Femur (tissue), 1 donor: Measurements from ENCODE around the gene NME4.
A peak's percentile ranks its signal among the peaks of the same experiment; 100 is the strongest.
"Not testable (repeated sequence)": the region's sequence is repeated elsewhere in the genome, so short reads cannot be mapped to it uniquely, and the experiment has no call there.

Experiments used
- DNase-seq: peaks from one replicate; pipeline ENCODE4 v3.0.0-alpha.2; 2017

The NME4 gene

DNA sequence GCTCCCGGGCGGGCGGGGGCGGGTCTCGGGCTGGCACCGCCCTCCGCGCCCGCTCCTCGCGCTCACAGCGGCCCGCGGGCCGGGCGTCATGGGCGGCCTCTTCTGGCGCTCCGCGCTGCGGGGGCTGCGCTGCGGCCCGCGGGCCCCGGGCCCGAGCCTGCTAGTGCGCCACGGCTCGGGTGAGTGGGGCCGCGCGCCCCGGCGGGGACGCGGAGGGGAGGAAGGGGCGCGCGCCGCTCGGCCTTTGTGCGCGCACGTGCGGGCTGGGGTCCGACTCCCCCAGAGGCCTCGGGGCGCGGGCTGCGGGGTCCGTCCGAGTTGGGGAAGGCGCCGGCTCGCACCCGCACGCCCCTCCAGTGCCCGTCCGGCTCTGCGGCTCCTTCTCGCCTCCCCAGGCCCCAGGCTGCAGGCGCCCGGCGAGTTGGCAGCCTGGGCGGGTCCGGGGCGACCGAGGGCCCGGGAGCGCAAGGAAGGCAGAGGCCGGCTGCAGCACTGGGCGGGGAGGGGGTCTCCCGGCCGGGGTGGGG lies at the start of gene NME4:
Gene NME4, plus strand, starts transcription at position 65 of the 527 bp plus-strand sequence. Its CDS starts 24 bp downstream, at position 89.
- DNase-seq = no peak

DNA sequence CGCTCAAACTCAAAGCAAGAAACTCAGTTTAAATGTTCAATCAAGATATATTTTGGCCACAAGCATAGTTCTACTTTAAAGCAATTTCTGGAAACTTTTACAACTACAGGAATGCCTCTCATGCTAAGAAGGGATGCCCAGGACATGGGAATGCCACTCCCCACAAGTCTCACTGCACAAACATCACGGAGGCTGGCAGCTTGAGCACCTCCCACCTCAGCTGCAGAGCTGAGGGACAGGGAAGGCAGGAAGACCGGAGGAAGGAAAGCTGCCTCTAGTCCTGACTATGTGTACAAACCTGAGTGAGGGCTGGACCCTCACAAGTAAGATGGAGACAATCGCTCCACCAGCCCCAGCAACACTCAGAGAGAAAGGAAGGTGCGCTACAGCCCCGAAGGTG lies 49.8 kb upstream of the NME4 start:
- DNase-seq = no peak

DNA sequence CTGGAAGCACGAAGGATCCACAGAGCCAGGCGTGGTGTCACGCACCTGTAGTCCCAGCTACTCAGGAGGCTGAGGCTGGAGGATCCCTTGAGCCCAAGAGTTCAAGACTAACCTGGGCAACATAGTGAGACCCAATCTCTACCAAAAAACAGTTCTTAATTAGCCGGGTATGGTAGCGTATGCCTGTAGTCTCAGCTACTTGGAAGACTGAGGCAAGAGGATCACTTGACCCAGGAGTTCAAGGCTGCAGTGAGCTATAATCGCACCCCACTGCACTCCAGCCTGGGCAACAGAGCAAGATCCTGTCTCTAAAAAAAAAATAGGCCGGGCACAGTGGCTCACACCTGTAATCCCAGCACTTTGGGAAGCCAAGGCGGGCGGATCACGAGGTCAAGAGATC lies 48.5 kb upstream of the NME4 start:
- not testable (repeated sequence) for DNase-seq

DNA sequence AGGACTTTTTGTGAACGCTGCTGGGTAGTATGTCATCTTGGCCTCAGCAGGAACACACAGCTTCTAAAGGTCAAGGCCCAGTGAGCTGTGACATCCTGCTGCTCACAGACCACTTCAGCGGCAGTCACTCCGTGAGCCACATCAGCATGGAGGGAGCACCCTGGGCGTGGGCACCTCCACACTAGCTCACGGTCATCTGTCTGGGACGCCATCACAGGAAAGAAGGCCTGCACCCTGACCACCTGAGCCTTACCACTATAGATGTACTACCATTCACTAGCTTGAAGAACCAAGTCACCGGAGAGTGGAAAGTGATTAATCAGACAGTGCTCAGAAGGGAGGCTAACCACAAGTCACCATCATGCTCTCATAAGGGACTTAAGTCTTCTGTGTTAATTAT lies 47.8 kb upstream of the NME4 start:
- no peak for DNase-seq

DNA sequence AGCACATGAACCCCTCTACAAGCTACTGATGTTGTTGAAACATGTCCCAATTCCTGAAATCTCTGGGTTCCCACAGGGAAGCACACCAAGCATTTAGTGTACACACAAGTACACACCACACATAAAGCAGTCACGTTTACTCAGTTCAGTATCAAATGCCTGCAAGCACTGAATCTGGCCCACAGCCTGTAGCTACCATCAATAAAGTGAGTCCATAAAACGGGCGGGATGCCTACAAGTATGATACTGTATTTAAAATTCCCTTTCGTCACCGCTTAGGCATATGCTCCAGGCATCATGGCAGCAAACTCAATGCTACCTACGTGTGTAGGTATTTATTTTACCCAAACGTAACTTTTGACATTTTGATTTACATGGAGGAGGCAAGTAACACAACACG lies 46.8 kb upstream of the NME4 start:
- no peak for DNase-seq

DNA sequence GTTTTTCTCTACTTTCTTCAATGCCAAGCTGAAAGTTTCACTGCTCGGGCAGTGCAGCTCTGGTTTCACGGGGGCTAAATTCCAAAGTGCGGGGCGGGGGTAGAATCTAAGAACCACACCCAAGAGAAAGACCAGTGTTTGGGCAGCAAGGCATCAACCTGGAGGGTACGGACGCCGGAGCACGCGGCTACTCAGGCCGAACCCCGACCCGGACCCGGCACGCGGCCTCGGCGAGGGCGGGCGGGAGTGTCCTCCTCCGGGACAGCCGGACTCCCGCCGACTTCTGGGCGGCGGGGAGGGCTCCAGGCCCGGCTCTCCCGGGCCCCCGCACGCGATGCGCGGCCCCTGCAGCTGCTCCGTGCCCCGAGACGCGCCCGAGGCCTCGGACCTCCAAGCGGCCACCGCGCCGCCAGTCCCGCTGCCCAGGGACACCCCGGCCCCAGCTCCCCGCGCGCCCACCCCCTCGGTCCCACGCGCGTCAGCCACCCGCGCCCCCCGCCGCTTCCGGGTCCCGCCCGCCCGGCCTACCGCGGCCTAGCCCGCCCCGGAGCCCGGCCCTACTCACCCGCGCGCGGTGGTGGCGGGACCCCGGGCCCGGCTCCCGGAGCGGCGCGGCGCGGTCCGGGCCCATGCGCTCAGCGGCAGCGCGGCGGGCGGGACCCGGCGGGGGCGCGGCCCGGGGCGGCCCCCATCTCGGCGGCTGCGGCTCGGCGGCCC lies 45.0 kb upstream of the NME4 start:
- peak; percentile 35 for DNase-seq

DNA sequence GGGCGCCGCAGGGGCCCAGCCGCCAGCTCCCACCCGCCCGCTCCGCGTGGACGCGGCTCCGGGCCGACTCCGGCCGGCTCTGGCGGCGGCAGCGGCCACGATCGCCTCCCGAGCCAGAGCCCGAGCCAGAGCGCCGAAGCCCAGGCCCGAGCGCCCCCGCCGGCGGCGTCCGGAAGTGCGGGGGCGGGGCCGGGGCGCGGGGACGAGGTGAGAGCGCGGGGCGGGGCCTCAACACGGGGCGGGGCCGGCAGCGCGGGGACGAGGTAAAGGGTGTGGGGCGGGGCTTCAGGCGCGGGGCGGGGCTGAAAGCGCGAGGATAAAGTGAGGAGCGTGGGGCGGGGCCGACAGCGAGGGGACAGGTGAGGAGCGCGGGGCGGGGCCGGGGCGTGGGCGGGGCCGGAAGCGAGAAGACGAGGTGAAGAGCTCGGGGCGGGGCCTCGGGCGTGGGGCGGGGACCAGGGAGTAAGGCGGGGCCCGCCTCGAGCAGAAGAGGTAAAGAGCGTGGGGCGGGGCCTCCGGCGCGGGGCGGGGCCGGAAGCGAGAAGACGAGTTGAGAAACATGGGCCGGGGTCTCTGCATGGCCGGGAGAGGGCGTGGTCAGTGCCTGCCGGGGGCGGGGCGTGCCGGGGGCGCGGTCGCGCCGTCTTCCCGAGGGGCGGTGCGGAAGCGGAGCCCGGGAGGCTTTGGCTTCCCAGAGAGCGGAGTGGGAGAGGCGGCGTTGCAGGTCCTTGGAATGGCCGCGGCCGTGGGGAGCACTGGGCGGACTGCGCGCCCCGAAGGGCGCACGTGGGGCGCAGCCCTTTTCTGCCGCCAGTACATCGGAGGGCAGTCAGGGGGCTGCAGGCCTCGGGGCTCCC lies 44.2 kb upstream of the NME4 start, which contains the start of gene AXIN1:
Gene AXIN1, minus strand, starts transcription at position 177 of the 857 bp plus-strand sequence. CDS start 5,698 bp downstream, outside the sequence.
- DNase-seq = peak; percentile 96

DNA sequence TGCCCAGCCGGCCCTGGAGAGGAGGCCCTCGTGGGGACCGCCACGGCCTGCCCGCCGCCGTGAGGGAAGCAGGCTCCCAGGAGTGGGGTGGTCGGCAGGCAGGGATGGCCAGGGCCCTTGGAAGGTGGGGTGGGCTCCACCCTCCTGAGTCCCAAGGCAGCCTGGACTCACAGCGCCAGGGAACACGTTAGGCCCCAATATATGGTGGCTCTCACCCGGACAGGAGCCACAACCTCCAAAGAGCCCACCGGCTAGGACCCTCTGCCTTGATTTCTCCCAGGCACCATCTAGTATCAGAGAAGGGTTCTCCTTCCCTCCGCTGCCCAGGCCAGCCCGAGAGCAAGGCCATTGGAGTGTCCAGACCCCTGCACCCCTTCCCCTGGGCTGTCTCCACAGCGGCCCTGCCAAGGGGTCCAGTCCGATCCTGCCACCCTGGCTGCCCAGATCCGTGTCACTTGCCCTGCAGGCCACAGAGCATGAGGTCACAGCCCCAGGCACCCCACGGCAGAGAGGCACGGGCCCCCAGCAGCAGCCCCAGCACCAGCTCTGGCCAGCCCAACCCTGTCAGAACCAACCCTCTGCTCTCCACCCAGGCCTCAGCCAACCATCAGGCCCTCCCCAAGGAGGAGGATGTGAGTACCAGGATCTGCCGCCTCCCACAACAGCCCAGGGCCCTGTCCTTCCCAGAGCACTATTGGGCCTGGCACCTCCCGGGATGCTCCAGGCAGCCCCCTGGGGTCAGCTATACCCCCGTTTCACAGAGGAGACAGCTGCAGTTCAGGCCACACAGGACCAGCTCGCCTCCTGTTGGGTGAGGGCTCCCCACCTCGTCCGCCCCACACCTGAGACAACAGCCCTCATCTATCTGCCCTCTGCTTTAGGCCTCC lies 43.4 kb upstream of the NME4 start:
- no peak for DNase-seq

DNA sequence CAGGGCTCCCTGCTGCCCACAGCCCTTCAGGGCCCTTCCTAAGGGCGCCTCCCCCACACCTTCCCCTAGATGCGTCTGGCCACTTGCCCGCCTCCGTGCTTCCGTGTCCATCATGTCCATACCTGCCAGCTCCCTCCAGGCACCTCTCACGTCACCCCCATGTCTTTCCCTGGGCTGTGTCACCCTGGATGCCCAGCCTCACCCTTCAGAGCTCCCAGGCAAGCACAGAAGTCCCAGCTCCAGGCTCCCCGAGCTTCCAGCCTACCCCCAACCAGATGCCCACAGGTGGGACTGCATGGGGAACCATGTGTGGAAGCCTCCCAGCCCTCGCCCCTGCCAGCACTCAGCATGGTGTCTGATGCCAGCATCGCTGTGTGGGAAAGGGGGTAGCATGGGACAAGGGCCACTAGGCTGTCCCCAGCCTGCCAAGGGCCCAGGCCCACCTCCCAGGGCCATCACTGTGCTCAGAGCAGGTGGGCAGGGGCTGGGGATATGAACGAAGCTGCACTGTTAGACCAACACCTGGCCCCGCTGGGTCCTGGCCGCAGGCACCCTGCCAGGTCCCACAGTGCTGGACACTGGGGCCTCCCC lies 42.6 kb upstream of the NME4 start:
- peak; percentile 25 for DNase-seq

DNA sequence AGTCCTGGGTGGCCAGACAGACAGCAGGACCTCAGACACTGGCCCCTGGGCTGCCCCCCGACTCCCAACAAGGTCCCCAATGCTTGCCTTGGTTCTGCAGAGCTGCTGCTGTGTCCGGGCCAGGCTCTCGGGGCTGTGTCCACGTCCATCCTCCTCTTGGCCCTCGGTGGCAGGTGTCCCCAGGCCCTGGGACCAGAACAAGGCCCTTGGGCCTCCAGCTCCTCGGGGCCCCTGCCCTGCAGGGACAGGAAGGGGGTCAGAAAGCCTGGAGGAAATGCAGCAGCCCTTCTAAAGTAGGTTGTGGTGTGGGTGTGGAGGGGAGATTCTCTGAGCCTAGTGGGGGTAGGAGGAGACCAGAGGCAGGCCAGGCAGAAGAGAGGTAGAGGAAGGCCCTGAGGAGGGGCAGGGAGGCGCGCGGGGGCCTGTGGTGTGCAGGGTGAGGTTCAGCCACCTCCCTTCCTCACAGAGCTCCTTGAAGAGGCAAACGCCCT lies 42.0 kb upstream of the NME4 start:
- no peak for DNase-seq

DNA sequence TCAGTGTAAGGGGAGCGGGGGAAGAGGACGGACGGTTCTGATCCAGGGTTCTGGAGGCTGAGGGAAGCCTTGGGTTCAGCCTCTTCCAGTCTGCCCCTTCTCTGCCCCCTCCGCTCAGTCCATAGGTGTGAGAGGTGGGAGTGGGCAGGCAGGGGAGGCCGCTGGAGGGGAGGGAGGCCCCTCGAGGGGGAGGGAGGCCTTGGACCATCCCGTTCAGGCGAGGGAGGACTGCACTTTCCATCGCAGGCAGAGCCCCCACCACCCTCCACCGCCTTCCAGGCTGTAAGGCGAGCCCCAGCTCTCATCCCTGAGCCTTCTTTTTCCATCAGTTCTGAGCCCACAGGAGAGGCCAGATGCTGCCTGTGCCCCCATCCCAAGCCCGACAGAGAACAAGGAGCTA lies 40.3 kb upstream of the NME4 start:
- DNase-seq = no peak

DNA sequence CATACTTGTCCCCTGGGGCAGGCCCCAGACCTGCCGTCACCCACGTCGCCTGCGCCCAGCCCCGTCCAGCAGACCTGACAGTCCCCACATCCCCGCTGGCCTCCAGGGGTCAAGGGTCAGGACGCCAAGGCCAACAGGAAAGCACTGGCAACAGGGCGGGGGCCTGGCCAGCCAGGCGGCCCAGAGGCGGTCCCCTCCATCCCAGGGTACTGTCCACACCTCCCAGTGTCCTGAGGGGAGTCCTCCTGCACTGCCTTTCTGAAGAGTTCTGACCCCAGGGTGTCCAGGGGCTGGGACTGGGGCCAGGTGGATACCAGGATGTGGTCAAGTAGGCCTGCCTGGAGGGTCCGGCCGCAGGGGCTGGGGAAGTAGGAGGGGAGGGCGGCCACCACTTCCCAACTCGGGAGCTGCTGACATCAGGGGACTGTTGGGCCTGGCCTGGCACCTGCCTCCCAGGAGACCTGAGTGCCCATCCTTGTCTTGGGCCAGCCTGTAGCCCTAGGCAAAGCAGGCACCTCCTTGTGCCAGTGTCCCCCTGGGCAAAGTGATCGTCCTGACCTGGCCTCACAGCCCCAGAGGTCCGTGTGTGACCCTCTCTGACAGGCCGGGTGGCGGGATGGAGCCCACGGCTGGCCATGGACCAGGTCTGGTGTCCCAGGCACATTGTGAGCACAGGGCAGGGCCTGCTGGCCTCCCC lies 37.8 kb upstream of the NME4 start:
- no peak for DNase-seq

DNA sequence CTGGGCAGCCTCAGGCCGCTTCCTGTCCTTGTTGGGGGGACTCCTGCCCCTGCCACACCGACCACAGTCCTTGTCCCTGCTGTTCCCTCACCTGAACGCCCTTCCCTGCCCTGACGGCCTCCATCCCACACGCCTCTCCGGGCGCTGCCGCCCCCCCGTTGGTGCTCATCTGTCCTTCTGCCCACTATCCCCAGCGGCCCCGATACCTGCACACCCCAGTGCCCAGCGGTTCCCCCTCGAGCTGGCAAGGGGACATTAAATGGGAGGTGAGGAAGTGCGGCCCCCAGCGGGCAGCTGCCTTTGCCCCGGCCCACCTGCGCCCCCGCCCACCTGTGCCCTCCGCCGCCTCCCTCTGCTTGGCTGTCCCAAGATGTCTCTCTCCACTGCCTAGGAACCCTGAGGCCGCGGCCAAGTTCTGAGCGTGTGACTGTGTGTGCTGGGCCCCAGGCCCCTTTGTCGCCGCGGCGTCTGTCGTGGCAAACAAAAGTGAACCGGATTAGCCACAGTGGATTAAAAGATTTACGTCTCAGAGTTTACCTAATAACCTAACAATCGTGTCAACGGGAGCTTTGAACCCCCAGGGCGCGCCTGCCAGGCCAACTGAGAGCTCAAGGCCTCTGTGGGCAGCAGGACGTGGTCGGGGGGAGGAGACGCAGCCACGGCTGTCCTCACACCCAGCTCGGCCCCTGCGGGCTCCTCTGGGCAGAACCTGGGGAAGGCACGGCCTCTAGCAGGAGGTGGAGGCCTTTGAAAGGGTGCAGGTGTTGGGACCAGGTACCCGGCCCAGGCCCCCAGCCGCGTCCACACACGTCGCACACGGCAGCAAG lies 36.9 kb upstream of the NME4 start:
- DNase-seq = peak; percentile 16

DNA sequence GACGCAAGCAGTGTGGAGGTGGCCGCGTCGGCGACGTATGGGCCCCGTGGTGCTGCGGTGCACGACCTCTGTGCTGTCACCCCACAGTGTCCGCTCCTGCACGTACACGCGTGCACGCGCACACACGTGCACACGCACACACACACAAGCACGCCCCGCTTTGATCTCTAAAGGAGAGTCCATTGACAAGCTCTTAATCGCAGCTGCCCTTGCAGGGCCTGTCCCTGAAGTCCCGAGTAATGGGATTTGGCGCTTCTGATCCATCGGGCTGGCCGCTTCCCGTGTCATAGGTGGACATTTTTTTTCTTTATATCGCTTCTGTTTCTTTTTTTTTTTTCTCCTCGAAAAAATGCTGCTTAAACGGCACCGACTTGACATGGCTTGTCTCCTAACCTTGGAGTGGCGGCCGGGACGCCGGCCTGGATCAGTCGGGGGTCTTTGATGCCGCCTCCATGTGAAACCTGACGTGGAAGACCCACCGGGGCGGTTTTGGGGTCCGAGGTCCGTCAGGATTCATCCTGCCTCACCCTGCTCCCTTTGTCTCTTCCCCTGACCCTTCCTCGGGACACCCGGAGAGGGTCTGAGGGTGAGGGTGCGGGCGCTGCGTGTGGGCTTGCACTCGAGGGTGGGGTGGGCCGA lies 36.2 kb upstream of the NME4 start:
- no peak for DNase-seq

DNA sequence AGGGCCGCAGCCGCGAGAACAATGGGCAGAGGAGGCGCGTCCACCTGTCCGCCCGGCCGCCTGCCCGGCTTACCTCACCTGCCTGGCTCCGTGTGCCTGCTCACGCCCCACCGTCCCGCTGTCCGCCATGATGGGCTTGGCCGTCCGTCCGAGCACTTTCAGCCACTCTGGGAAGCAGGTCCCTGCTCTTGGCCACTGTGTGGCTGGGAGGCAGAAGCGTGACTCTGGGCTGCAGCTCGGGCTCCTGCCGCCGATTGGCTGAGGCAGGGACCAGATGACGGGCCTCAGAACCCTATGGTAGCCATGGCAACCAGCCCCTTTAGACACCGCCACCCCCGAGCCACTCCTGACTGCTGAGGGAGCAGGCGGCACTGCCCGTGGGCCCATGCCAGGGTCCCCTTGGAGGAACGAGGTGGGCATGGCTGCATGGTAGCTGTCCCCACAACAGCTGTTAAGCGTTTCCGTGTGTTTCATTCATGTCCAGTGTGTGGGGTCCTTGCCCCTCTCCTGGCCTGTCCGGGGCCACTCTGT lies 35.6 kb upstream of the NME4 start:
- peak; percentile 25 for DNase-seq

DNA sequence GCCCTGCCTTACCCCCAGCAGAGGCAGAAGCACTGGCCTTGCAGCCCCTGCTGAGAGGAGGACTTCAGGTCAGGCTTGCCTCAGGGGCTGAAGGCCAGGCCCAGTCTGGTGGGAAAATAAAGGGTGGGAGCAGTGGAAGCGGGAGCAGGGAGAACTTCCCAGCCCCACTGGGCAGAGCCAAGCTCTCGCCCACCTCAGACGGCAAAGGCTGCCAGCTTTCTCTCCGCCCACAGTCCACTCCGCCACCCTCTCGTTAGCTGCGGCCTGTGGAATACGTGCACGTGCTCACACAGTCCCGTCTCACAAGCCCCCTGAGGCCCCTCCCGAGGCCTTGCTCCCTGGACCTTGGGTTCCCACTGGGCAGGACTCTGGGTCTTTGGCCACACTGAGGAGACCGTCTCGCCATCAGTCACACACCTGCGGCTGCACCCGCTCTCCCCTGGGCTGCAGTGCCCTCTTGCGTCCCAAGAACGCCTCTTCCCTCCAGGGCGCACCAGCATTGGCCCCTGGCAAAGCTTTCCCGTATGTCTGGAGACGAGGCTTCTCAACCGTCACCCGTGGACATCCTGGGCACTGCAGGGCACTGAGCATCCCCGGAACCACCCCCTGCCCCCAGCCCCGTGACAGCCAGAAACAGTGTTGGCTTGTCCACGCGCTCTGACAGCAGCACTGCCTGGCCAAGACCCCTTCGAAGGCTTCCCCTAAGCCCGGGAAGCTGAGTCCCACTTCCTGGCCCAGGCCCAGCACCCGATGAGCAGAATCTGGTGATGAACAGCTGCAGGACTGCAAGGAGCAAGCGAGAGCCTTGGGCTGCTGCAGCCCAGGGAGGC lies 34.9 kb upstream of the NME4 start:
- DNase-seq = peak; percentile 70

DNA sequence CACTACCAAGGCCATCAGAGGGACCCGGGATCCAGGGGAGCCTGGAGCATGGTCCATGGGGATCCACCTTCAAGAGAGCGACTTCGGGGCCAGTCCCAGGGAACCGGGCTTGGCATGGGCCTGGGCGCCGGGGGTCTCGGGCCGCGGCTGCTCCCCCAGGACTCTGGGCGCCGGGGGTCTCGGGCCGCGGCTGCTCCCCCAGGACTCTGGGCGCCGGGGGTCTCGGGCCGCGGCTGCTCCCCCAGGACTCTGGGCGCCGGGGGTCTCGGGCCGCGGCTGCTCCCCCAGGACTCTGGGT lies 34.3 kb upstream of the NME4 start:
- DNase-seq = not testable (repeated sequence)

DNA sequence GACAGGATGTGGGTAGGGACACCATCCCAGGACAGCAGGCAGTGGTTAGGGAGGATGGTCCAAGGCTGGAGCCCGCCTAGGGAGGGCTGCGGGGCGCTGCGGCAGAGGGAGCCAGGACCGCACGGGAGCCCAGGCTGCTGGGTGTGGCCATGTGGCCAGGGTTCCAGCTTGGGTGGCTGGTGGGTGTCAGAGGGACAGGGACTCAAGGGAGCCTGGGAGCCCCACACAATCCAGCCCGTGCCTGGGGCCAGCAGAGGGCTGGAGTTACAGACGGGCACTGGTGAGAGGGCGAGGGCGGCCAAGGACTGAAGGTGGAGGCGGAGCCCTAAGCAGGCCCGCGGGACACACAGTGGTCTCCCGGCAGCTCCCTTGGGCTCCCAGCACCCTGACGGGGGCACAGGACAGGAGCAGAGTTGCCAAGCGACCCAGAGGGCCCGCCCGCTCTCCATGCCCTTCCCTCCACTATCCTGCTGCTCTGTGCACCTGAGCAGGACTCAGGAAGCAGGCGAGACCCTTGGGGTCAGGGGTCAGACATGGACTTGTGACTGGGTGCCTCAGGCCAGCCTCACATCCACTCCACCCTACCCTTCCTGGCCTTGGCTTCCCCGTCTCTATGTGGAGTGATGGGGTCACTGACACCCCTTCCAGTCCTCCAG lies 33.8 kb upstream of the NME4 start:
- DNase-seq = peak; percentile 24
